IMR-90 (cell line): ENCODE results near the gene SPINK4. TPM values are rescaled to one million over a fixed set of nuclear protein-coding genes. Genes with fewer than 3 reads are reported as not detected.

Source experiments
- ATAC-seq: fragments of 200-7000 bp; cut with Tn5 transposase; 2 replicates; pipeline ENCODE4 v1.9.1; 2020; ENCODE audit warnings: low read depth, mild to moderate bottlenecking, moderate library complexity
- BruUV-seq: library from RNA; stranded (reverse); fragments of 400-500 nt; replicated peaks from 2 replicates; lab custom pipeline; 2021; lab: Mats Ljungman, UMichigan
- CTCF ChIA-PET: fragments of 300-600 bp; formaldehyde crosslinking; extraction: SDS; loops from one replicate; lab custom pipeline; 2021; ENCODE audit warnings: antibody characterized with exemption; lab: Yijun Ruan, JAX
- POLR2A ChIA-PET: fragments of 300-600 bp; sonication (Branson Sonifier 250); formaldehyde crosslinking; loops from one replicate; lab custom pipeline; 2022; ENCODE audit warnings: antibody characterized with exemption; ENCODE audit not compliant: unreplicated experiment; lab: Charles Lee
- DNase-seq: peaks from one replicate; pipeline ENCODE4 v3.0.0; 2013
- H2AFZ ChIP-seq: replicated peaks from 2 replicates; pipeline ENCODE3; 2013; ENCODE audit warnings: low read length, mild to moderate bottlenecking; ENCODE audit not compliant: poor library complexity
- H2AK5ac ChIP-seq: 2 replicates; pipeline ENCODE4 v1.6.1; 2013; ENCODE audit warnings: low read depth, low read length, inconsistent platforms
- H2AK9ac ChIP-seq: replicated peaks from 2 replicates; pipeline ENCODE3; 2013; ENCODE audit warnings: mild to moderate bottlenecking, low read depth, low read length, moderate library complexity; ENCODE audit not compliant: poor library complexity
- H2BK120ac ChIP-seq: 2 replicates; pipeline ENCODE4 v1.6.1; 2013; ENCODE audit warnings: low read depth, low read length, inconsistent platforms
- H2BK15ac ChIP-seq: 3 replicates; pipeline ENCODE4 v1.6.1; 2013; ENCODE audit warnings: low read depth, low read length, inconsistent platforms
- H2BK20ac ChIP-seq: 2 replicates; pipeline ENCODE4 v1.6.1; 2013; ENCODE audit warnings: low read depth, mild to moderate bottlenecking, inconsistent platforms, low read length, moderate library complexity
- H2BK5ac ChIP-seq: 2 replicates; pipeline ENCODE4 v1.6.1; 2013; ENCODE audit warnings: mild to moderate bottlenecking, low read depth, low read length, inconsistent platforms; ENCODE audit not compliant: poor library complexity, severe bottlenecking
- H3K14ac ChIP-seq: replicated peaks from 2 replicates; pipeline ENCODE4 v1.6.1; 2013; ENCODE audit warnings: low read depth, low read length, inconsistent platforms
- H3K18ac ChIP-seq: 2 replicates; pipeline ENCODE4 v1.6.1; 2013; ENCODE audit warnings: low read depth, low read length, control low read depth
- H3K23ac ChIP-seq: 2 replicates; pipeline ENCODE4 v1.6.1; 2013; ENCODE audit warnings: low read depth, low read length, inconsistent platforms
- H3K27ac ChIP-seq: 2 replicates; pipeline ENCODE4 v1.5.1; 2013; ENCODE audit warnings: mild to moderate bottlenecking, control low read depth, low read length; ENCODE audit not compliant: insufficient read depth
- H3K27me3 ChIP-seq: 2 replicates; pipeline ENCODE4 v1.6.1; 2013; ENCODE audit warnings: low read length; ENCODE audit not compliant: control insufficient read depth, insufficient read depth
- H3K36me3 ChIP-seq: 2 replicates; pipeline ENCODE4 v1.6.1; 2013; ENCODE audit warnings: low read length, mixed read lengths; ENCODE audit not compliant: control insufficient read depth, insufficient read depth
- H3K4ac ChIP-seq: 2 replicates; pipeline ENCODE4 v1.6.1; 2013; ENCODE audit warnings: low read depth, low read length, inconsistent platforms
- H3K4me1 ChIP-seq: 2 replicates; pipeline ENCODE4 v1.6.1; 2013; ENCODE audit warnings: low read length, mixed read lengths; ENCODE audit not compliant: control insufficient read depth, insufficient read depth
- H3K4me2 ChIP-seq: 2 replicates; pipeline ENCODE4 v1.6.1; 2013; ENCODE audit warnings: low read depth, mild to moderate bottlenecking, control low read depth, low read length, moderate library complexity
- H3K4me3 ChIP-seq: 2 replicates; pipeline ENCODE4 v1.5.1; 2013; ENCODE audit warnings: low read depth, mild to moderate bottlenecking, control low read depth, low read length, moderate library complexity; ENCODE audit not compliant: insufficient read depth
- H3K56ac ChIP-seq: 2 replicates; pipeline ENCODE4 v1.6.1; 2013; ENCODE audit warnings: low read length, inconsistent platforms; ENCODE audit not compliant: insufficient read depth; ENCODE audit errors: extremely low read depth
- H3K79me1 ChIP-seq, 2 experiments: 2 replicates each; pipeline ENCODE4 v1.6.1; 2013; ENCODE audit warnings: low read length in 2 of 2, inconsistent platforms in 1 of 2, low read depth in 1 of 2
- H3K9ac ChIP-seq: 2 replicates; pipeline ENCODE4 v1.6.1; 2013; ENCODE audit warnings: low read depth, low read length, control low read depth
- H3K9me1 ChIP-seq: 2 replicates; pipeline ENCODE4 v1.6.1; 2013; ENCODE audit warnings: low read length, inconsistent platforms; ENCODE audit not compliant: insufficient read depth
- H3K9me3 ChIP-seq: 2 replicates; pipeline ENCODE4 v1.6.1; 2013; ENCODE audit warnings: low read length; ENCODE audit not compliant: control insufficient read depth, insufficient read depth
- H4K20me1 ChIP-seq: 2 replicates; pipeline ENCODE4 v1.6.1; 2013; ENCODE audit warnings: low read length, inconsistent platforms; ENCODE audit not compliant: insufficient read depth
- H4K5ac ChIP-seq: 2 replicates; pipeline ENCODE4 v1.6.1; 2013; ENCODE audit warnings: mild to moderate bottlenecking, low read depth, low read length, control low read depth
- H4K8ac ChIP-seq, 2 experiments: 2 replicates each; pipeline ENCODE4 v1.6.1; 2013; ENCODE audit warnings: low read depth in 2 of 2, low read length in 2 of 2, control low read depth in 1 of 2, inconsistent platforms in 1 of 2
- H4K91ac ChIP-seq: 2 replicates; pipeline ENCODE4 v1.6.1; 2013; ENCODE audit warnings: low read depth, low read length, inconsistent platforms; ENCODE audit not compliant: insufficient read depth
- CEBPB ChIP-seq: IDR thresholded peaks from 2 replicates; pipeline ENCODE4 v1.6.1; 2012; ENCODE audit warnings: low read depth, low read length, improper control_type of control experiment
- ELK1 ChIP-seq: fragments of 150-350 bp; IDR thresholded peaks from 2 replicates; pipeline ENCODE4 v1.6.1; 2016; ENCODE audit warnings: low read depth, mild to moderate bottlenecking, low read length, moderate library complexity, borderline replicate concordance
- MAFK ChIP-seq: IDR thresholded peaks from 2 replicates; pipeline ENCODE4 v1.6.1; 2012; ENCODE audit warnings: low read depth, low read length, improper control_type of control experiment
- MAZ ChIP-seq: IDR thresholded peaks from 2 replicates; pipeline ENCODE4 v1.6.1; 2012; ENCODE audit warnings: low read depth, mild to moderate bottlenecking, low read length, improper control_type of control experiment, moderate library complexity, borderline replicate concordance
- MXI1 ChIP-seq: IDR thresholded peaks from 2 replicates; pipeline ENCODE4 v1.6.1; 2012; ENCODE audit warnings: low read depth, mild to moderate bottlenecking, low read length, moderate library complexity, borderline replicate concordance
- NFE2L2 ChIP-seq: fragments of 150-350 bp; IDR thresholded peaks from 2 replicates; pipeline ENCODE4 v1.6.1; 2016; ENCODE audit warnings: low read depth, mild to moderate bottlenecking, low read length
- RAD21 ChIP-seq: IDR thresholded peaks from 2 replicates; pipeline ENCODE4 v1.6.1; 2012; ENCODE audit warnings: low read length, improper control_type of control experiment
- SMC3 ChIP-seq: fragments of 150-350 bp; IDR thresholded peaks from 2 replicates; pipeline ENCODE4 v1.6.1; 2016; ENCODE audit warnings: low read depth, mild to moderate bottlenecking, antibody characterized with exemption, low read length, moderate library complexity
- USF2 ChIP-seq: fragments of 150-350 bp; IDR thresholded peaks from 2 replicates; pipeline ENCODE4 v1.6.1; 2017; ENCODE audit warnings: mild to moderate bottlenecking, antibody characterized with exemption, low read length, low read depth
- WGBS, 2 experiments: methylation state at CpG; one replicate each; pipeline versions ENCODE4 v1.1.5 to v1.1.7; 2013; ENCODE audit warnings: missing lambda C conversion rate in 2 of 2; ENCODE audit not compliant: insufficient read length in 1 of 2; ENCODE audit errors: extremely low coverage in 2 of 2; 5-methylcytosine and 5-hydroxymethylcytosine counted together
- dilution Hi-C: fragments of 300-500 bp; cut with HindIII; formaldehyde crosslinking; loops from one replicate; pipeline ENCODE4 v1.14.3; 2018; ENCODE audit warnings: low sequenced_read_pairs; ENCODE audit not compliant: unreplicated experiment
- in situ Hi-C: fragments of 300-500 bp; cut with MboI; formaldehyde crosslinking; loops from 3 replicates; pipeline ENCODE4 v1.14.3; 2019; ENCODE audit warnings: low sequenced_read_pairs, inconsistent platforms, mixed read lengths
- intact Hi-C: fragments of 100-400 bp; cut with micrococcal nuclease; formaldehyde crosslinking; loops from 2 replicates; pipeline ENCODE4 v1.10.0; 2022
- polyA plus RNA-seq, 3 experiments: library from polyadenylated mRNA; depleted of rRNA; stranded (reverse); fragments of >200 nt; gene quantifications; 2 replicates each; pipeline ENCODE4 v1.2.3, GENCODE V29; 2012; ENCODE audit warnings: low replicate concordance in 1 of 3
- total RNA-seq: library from RNA; depleted of rRNA; stranded (reverse); fragments of >200 nt; gene quantifications from 2 replicates; pipeline ENCODE4 v1.2.3, GENCODE V29; 2012

The SPINK4 gene
- total and polyA plus RNA-seq, 2 of the 4 experiments (the other 2 are of a cell fraction), result not detected

GRCh38 chr9:33288235-33288634 lies 48.3 kb downstream of the SPINK4 start:
- H4K91ac ChIP-seq, result no peak overlapping the region
- in situ Hi-C loops, result no loop called here
- H3K23ac ChIP-seq, result no peak overlapping the region
- intact Hi-C loops, result loop anchor here (5.0 kb wide), 1 partner anchor 229 kb away; no protein-coding TSS in a partner anchor
- BruUV-seq, result no TSS peak
- no peak overlapping the region for H3K4me2 ChIP-seq
- no peak for DNase-seq
- no peak for TF ChIP-seq NFE2L2
- no peak for TF ChIP-seq ELK1
- TF ChIP-seq RAD21, result no peak
- no peak for TF ChIP-seq CEBPB
- TF ChIP-seq SMC3, result no peak
- TF ChIP-seq MAFK, result no peak
- TF ChIP-seq USF2, result no peak
- no peak for TF ChIP-seq MXI1
- TF ChIP-seq MAZ, result no peak
- H4K20me1 ChIP-seq, result no peaks in the 10 kb centered on the region
- H2AFZ ChIP-seq, result no peak overlapping the region
- no peak overlapping the region for H4K5ac ChIP-seq
- H3K9me1 ChIP-seq, result no peaks in the 10 kb centered on the region
- peaks cover 4% of the 10 kb centered on the region; the same call in 1 of the 2 replicates for H3K4me1 ChIP-seq
- H4K8ac ChIP-seq, result no peak overlapping the region
- H3K27ac ChIP-seq, result no peak overlapping the region
- H2AK9ac ChIP-seq, result no peak overlapping the region
- no peak overlapping the region for H3K4ac ChIP-seq
- peaks cover 3% of the 10 kb centered on the region; the same call in 1 of the 2 replicates for H3K36me3 ChIP-seq
- peaks cover 17 to 28% of the 10 kb centered on the region in 2 experiments for H3K79me1 ChIP-seq
- no peak overlapping the region for H2BK120ac ChIP-seq
- no peak overlapping the region for H2BK20ac ChIP-seq
- no peak overlapping the region for H3K18ac ChIP-seq
- ChIA-PET POLR2A (no interaction called here), CTCF (interaction anchor here (1.0 kb wide), 1 partner anchor 178 kb away, joined by 3 read pairs; no protein-coding TSS in a partner anchor)
- H3K56ac ChIP-seq, result no peak overlapping the region
- no peak for ATAC-seq
- no CpG with 5 or more reads among the region's 4 CpGs for WGBS, 2 experiments
- no peak overlapping the region for H3K14ac ChIP-seq
- dilution Hi-C loops, result loop anchor here (25.0 kb wide), 1 partner anchor 174 kb away; the partner anchor contains the start of gene NOL6
- H2BK5ac ChIP-seq, result no peak overlapping the region
- H2AK5ac ChIP-seq, result no peak overlapping the region
- H3K4me3 ChIP-seq, result no peak overlapping the region
- no peaks in the 10 kb centered on the region for H3K9me3 ChIP-seq
- H2BK15ac ChIP-seq, result no peak overlapping the region
- no peaks in the 10 kb centered on the region for H3K27me3 ChIP-seq
- H3K9ac ChIP-seq, result no peak overlapping the region
